Activated CD4-positive, alpha-beta T cell treated with anti-CD3 and anti-CD28 coated beads, Interleukin-2, amount 50 U/mL, for 1 hour (primary cell): ENCODE results near the gene LRRC4B.

Experiments used
- DNase-seq: peaks from one replicate; pipeline ENCODE4 v3.0.0-alpha.2; 2020

Gene LRRC4B

GRCh38 chr19:50501186-50501567 is 67.1 kb downstream of the LRRC4B start:
- DNase-seq, result no peak

- DNase-seq, result no peak
Observed at GRCh38 chr19:50500753-50501151, 67.5 kb downstream of the LRRC4B start.

- DNase-seq, result no peak
Observed at GRCh38 chr19:50500060-50500752, 68.0 kb downstream of the LRRC4B start.

GRCh38 chr19:50498219-50499056 is 69.8 kb downstream of the LRRC4B start:
- no peak for DNase-seq

- no peak for DNase-seq
Observed at GRCh38 chr19:50497022-50497405, 71.2 kb downstream of the LRRC4B start.

GRCh38 chr19:50496189-50497021 is 71.8 kb downstream of the LRRC4B start:
- no peak for DNase-seq

GRCh38 chr19:50495020-50495531 is 73.2 kb downstream of the LRRC4B start:
- DNase-seq, result no peak

GRCh38 chr19:50494186-50495019 is 73.8 kb downstream of the LRRC4B start:
- no peak for DNase-seq

GRCh38 chr19:50493171-50493570 is 75.1 kb downstream of the LRRC4B start:
- no peak for DNase-seq

GRCh38 chr19:50492303-50493052 is 75.8 kb downstream of the LRRC4B start:
- DNase-seq, result peak; percentile 25

- DNase-seq, result no peak
Observed at GRCh38 chr19:50490991-50491472, 77.2 kb downstream of the LRRC4B start.

- DNase-seq, result no peak
Observed at GRCh38 chr19:50490411-50490811, 77.8 kb downstream of the LRRC4B start.

GRCh38 chr19:50489461-50490011 is 78.7 kb downstream of the LRRC4B start:
- no peak for DNase-seq

- DNase-seq, result no peak
Observed at GRCh38 chr19:50488389-50489194, 79.6 kb downstream of the LRRC4B start.

GRCh38 chr19:50486823-50487515 is 81.3 kb downstream of the LRRC4B start:
- DNase-seq, result peak; percentile 59

- DNase-seq, result no peak
Observed at GRCh38 chr19:50485284-50485955, 82.8 kb downstream of the LRRC4B start.

- no peak for DNase-seq
Observed at GRCh38 chr19:50482916-50483315, 85.3 kb downstream of the LRRC4B start.

GRCh38 chr19:50482271-50482855 is 85.9 kb downstream of the LRRC4B start:
- DNase-seq, result no peak
